HL-60/S4 (cell line): ENCODE data around the gene CDK15.

Experiments
- in situ Hi-C: fragments of 300-500 bp; cut with MboI; formaldehyde crosslinking; loops from 2 replicates; pipeline ENCODE4 v1.14.3; 2022; ENCODE audit warnings: low sequenced_read_pairs

The CDK15 gene

DNA sequence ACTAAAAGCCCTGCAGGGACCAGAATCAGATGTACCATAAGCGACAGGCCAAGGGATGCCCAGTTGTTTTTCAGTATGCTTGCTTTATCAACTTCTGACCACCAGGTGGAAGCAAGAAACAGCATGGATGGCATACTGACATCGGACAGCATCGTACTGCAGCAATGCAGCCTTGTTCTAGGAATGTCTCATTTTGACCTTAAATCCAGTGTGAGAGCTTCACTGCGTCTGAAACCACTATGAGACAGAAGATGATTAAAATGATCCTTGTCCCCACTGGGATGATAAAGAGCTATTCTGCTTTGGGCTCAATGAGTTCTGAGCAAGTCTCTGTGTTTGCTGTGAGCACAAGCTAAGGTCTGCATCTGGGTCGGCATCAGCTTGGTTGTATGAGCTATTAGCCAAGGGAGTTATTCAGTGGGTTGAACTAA lies 54.3 kb downstream of the CDK15 start:
- in situ Hi-C loops, result loop anchor here (25.0 kb wide), 1 partner anchor 327 kb away; no protein-coding TSS in a partner anchor

DNA sequence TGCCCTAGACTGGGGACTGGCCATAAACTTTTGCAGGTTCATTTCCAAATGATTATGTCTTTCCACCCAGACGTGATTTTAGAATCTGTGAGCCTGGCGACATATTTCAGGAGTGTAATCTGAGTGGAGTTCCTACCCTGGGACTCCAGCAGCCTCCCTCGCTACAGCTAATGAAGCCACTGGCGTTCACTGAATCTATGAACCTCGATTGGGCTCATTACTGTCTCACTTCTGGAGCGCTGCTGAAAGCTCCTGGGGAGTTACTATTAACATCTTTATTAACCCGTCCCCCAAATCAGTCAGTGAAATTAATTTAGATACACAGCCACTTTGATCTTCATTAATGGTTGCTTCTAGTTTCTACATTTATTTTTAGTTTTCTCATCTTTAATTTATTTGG lies 56.5 kb downstream of the CDK15 start:
- in situ Hi-C loops, result loop anchor here (25.0 kb wide), 1 partner anchor 324 kb away; no protein-coding TSS in a partner anchor

DNA sequence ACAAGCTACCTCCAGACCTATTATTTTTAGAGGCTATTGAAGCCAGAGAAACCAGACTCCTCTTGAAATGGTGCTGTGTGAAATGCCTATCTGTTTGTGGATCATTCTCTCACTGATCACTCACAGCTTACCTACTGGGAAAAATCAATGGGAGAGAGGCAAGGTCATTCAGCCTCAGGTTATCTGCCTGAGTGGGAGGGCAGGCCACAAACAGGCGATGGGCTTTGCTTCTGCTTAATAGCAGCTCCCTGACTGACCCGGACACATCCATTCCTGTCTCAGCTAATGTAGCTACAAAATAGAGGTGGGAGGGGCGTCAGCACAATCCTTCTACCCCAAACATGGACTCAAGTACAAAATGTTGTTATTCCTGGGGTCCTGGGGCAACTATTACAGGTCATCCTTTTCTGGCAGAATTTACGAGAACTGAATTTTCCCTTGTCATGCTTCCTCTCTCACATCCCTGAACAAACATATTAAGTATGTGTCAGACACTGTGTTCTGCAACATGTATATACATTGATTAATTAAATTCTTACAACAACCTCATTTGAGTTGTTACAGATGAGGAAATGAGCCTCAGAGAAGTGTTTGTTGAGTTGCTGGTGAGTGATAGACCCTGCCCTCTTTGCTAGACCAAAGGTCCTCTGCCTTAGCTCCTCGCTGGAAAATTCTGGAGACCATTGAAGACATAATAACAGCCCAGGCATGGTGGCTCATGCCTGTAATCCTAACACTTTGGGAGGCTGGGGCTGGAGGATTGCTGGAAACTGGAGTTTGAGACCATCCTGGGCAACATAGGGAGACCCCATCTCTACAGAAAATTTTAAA lies 60.5 kb downstream of the CDK15 start:
- in situ Hi-C loops, result loop anchor here (25.0 kb wide), 1 partner anchor 320 kb away; no protein-coding TSS in a partner anchor

- in situ Hi-C loops, result loop anchor here (25.0 kb wide), 1 partner anchor 316 kb away; no protein-coding TSS in a partner anchor
These were observed 65.1 kb downstream of the CDK15 start for GRCh38 chr2:201871471-201871870.

DNA sequence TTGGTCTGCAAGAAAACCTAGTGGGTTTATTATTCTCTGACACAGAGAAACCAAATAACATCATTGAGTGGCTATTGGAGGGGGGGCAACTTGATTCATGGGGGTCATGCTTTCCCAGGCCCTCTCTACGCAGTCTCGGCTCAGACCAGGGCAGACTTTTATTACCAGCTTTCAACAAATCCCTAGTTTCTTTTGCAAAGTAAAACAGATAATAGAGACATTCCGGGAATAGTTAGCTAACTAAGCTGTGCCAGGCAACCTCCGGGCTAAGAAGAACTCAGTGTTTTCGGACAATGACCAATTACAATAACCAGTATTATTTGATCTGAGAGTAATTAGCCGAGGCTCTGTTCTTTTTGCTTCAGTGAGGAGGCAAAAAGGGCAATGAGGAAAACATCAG lies 66.3 kb downstream of the CDK15 start:
- in situ Hi-C loops, result loop anchor here (25.0 kb wide), 1 partner anchor 315 kb away; no protein-coding TSS in a partner anchor

- in situ Hi-C loops, result no loop called here
These were observed 73.7 kb downstream of the CDK15 start for GRCh38 chr2:201879996-201880395.

DNA sequence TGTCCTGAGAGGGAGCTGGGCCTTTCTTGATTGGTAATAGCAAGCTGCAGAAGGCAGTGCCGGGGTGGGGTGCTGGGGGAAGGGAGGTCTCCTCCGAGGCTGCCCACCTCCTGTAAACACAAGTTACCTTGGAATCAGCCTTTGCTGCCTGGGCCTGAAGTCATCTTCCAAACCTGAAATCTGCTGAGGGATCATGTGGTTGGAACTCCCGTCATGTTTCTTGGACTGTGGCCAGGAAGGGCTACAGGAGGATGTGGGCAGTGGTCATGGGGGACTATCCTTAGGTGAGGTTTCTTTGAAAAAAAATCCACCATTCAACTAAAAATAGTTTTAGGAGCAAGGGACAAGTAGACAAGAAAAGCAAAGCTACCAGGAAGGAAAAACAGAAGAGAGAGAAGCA lies 74.2 kb downstream of the CDK15 start:
- in situ Hi-C loops, result no loop called here

GRCh38 chr2:201880993-201881611 lies 74.8 kb downstream of the CDK15 start:
- in situ Hi-C loops, result no loop called here

GRCh38 chr2:201881741-201882140 lies 75.4 kb downstream of the CDK15 start:
- in situ Hi-C loops, result no loop called here

GRCh38 chr2:201882353-201883090 lies 76.2 kb downstream of the CDK15 start:
- in situ Hi-C loops, result no loop called here

DNA sequence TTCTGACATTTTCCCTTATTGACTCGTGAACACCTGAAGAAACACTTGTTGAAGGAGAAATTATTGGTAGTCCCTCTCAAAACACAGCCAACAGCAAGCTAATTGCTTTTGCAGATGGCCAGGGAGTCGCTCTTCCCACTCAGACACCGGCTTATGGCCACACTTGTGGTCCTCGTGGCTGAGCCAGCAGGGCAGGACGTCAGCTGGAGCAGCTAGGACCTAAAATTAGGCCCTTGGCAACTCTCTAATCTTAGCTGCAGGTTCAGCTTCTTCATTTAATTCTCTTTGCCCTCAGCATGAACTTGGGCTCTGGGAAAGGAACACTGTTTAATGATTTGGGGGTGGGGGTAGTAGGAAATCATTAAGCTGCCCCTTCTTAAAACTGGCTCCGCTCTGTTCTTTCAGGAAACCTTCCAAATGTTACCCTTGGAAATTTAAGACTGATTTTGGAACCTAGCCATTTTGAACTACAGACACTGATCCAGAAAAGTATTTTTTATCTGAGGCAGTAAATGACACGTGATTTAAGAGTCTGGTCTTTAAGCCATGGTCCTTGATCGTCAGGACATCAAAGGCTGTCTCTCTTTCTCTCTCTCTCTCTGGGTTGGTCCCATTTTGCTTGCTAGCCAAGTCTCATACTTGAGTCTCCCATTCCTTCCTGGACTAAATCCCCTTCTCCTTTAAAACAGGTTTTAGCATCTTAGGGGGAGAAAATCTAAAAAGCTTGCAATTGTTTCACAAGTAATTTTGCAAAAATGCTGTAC lies 77.5 kb downstream of the CDK15 start:
- in situ Hi-C loops, result no loop called here

DNA sequence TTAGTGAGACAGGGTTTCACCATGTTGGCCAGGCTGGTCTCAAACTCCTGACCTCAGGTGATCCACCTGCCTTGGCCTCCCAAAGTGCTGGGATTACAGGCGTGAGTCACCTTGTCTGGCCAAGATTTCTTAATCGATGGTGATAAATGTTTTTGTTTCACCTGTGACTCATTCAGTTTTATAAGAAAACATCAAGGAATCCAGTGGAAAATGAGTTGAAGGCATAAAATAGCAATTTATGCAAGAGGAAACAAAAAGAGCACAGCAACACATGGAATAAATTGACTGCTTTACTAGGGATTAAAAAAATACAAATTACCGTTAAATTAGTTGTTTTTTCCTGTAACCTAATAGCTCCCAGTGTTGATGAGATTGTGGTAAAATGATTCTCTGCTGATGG lies 80.2 kb downstream of the CDK15 start:
- in situ Hi-C loops, result no loop called here

GRCh38 chr2:201887773-201888425 lies 81.6 kb downstream of the CDK15 start:
- in situ Hi-C loops, result no loop called here

- in situ Hi-C loops, result no loop called here
These were observed 82.1 kb downstream of the CDK15 start for GRCh38 chr2:201888426-201888800.

GRCh38 chr2:201890453-201890852 lies 84.1 kb downstream of the CDK15 start:
- in situ Hi-C loops, result no loop called here

GRCh38 chr2:201891676-201892075 lies 85.3 kb downstream of the CDK15 start:
- in situ Hi-C loops, result no loop called here

GRCh38 chr2:201892516-201892915 lies 86.2 kb downstream of the CDK15 start:
- in situ Hi-C loops, result no loop called here

DNA sequence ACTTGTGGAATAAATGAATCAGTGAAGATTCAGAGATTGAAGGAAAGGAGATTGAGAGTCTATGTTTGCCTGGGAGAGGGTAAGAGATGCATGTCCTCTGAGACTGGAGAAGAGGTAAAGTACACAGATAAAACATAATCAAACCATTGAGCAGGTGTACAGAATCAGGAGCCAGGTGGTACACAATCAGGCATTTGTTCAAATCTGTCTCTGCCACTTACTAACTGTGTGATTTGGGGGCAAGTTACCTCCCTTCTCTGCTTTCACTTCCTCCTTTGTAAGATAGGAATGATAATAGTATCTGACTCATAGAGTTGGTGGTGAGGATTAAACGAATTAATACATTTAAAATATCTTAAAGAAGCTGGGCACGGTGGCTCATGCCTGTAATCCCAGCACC lies 94.0 kb downstream of the CDK15 start:
- in situ Hi-C loops, result no loop called here

- in situ Hi-C loops, result no loop called here
These were observed 95.4 kb downstream of the CDK15 start for GRCh38 chr2:201901786-201902185.
